ENCODE measurements around the gene MRPL27. TPM values are rescaled to one million over a fixed set of nuclear protein-coding genes. Genes with fewer than 3 reads are reported as not detected.

MRPL27 gene
- total and polyA plus RNA-seq, 2 donors (not counting 1 experiment from before 2014, with no cell fraction given): 32.5 to 40.2 TPM

DNA sequence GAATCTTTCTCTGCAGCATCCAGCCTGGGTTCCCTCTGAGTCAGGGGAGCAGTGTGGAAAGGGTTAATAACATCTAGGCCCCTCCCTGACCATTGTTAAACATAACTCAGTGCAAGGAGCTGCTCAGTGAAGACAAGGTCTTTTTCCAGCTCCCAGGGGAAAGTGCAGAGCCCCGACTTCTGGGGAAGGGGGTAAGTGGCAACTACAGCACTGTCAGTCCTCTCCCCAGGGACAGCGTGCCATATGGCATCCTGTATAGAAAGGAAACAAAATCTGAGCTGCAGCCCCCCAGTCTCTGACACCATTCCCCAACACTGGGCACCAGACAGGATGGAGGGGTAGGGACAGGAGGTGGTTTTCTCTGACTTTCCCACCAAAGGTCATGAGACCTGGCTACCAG, 7.8 kb downstream of the MRPL27 start:
- intact Hi-C loops (cut with micrococcal nuclease): no loop called here
- H3K4me1 ChIP-seq (ENCODE audit: control insufficient read depth in 2 of 2, insufficient read depth in 2 of 2, low read length in 2 of 2): peaks cover 5 to 8% of the 10 kb centered on the region in 2 donors
- no peaks in the 10 kb centered on the region for H3K27me3 Mint-ChIP-seq
- peaks cover 0 to 55% of the 10 kb centered on the region in 2 experiments for H3K36me3 ChIP-seq (replicated peaks in 1 of 2; ENCODE audit: control extremely low read depth in 1 of 2, control insufficient read depth in 1 of 2, extremely low read depth in 1 of 2, insufficient read depth in 2 of 2, low read length in 1 of 2)
- H3K9me3 ChIP-seq (ENCODE audit: control extremely low read depth in 1 of 3, control insufficient read depth in 2 of 3, insufficient read depth in 1 of 3, low read length in 2 of 3): no peaks in the 10 kb centered on the region
- H3K4me2 ChIP-seq (replicated peaks; ENCODE audit: low read depth, low read length, poor library complexity, severe bottlenecking): no peak overlapping the region
- H3K79me2 ChIP-seq (ENCODE audit: control insufficient read depth, insufficient read depth, low read length): peaks cover 5% of the 10 kb centered on the region
- WGBS (ENCODE audit: insufficient coverage): no CpG with 5 or more reads among the region's 2 CpGs
- no peak overlapping the region for H3K27ac Mint-ChIP-seq
- ChIA-PET POLR2A (no interaction called here), CTCF (interaction anchor here (0.6 to 2.1 kb wide), 2 partner anchors 32 to 340 kb away, joined by 3 to 8 read pairs; partner anchors contain the start of gene LRRC59)
- H3K27me3 ChIP-seq (replicated peaks in 1 of 4; ENCODE audit: control extremely low read depth in 1 of 4, control insufficient read depth in 3 of 4, insufficient read depth in 4 of 4, low read length in 3 of 4): no peaks in the 10 kb centered on the region
- no peak overlapping the region for H3K4me3 ChIP-seq (ENCODE audit: control extremely low read depth in 1 of 5, extremely low read depth in 1 of 5, insufficient read depth in 1 of 5, low read depth in 2 of 5, low read length in 4 of 5)
- H3K4me1 Mint-ChIP-seq: peaks cover 8% of the 10 kb centered on the region
- H3K9ac ChIP-seq (ENCODE audit: low read length): no peak overlapping the region
- DNase-seq (no peak), ATAC-seq (ENCODE audit: low read depth) (no peak)
- H4K20me1 ChIP-seq (ENCODE audit: control insufficient read depth, insufficient read depth, low read length, poor library complexity, severe bottlenecking): peaks cover 46% of the 10 kb centered on the region
- no peak overlapping the region for H3K27ac ChIP-seq (ENCODE audit: low read length in 2 of 2)
- no peak overlapping the region for H3K4me3 Mint-ChIP-seq
- H2AFZ ChIP-seq (ENCODE audit: insufficient read depth, low read depth, low read length, poor library complexity, severe bottlenecking): no peak overlapping the region
- TF ChIP-seq, protein P1, sequence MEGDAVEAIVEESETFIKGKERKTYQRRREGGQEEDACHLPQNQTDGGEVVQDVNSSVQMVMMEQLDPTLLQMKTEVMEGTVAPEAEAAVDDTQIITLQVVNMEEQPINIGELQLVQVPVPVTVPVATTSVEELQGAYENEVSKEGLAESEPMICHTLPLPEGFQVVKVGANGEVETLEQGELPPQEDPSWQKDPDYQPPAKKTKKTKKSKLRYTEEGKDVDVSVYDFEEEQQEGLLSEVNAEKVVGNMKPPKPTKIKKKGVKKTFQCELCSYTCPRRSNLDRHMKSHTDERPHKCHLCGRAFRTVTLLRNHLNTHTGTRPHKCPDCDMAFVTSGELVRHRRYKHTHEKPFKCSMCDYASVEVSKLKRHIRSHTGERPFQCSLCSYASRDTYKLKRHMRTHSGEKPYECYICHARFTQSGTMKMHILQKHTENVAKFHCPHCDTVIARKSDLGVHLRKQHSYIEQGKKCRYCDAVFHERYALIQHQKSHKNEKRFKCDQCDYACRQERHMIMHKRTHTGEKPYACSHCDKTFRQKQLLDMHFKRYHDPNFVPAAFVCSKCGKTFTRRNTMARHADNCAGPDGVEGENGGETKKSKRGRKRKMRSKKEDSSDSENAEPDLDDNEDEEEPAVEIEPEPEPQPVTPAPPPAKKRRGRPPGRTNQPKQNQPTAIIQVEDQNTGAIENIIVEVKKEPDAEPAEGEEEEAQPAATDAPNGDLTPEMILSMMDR (IDR thresholded peaks at IDR 0.05): no peak
- no peak for TF ChIP-seq EZH2 (IDR thresholded peaks at IDR 0.05; ENCODE audit: borderline replicate concordance, insufficient read depth, low read depth, low read length, poor library complexity, severe bottlenecking)
- H3K9me3 Mint-ChIP-seq (ENCODE audit: insufficient read depth): no peaks in the 10 kb centered on the region

DNA sequence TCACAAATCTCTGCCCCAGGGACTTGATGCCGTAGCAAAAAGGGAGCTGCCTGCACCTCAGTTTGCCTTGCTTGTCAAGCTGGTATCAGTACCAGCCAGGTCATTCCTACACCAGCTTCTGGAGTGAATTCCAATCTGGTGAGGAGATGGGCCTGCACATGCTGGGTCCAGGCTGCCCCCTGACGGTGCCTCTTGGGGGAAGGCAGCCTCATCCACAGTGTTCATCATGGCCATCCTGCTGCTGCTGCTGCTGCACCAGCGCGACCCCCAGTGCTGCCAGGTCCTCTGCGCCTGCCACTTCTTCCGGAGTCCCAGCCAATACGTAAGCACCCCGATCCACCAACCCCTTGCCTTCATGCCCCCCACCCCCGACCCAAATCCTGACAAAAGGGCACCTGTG, 8.3 kb downstream of the MRPL27 start:
- POLR2A ChIA-PET: no interaction called here
- Histone ChIP-seq H3K27me3 (replicated peaks in 1 of 4; ENCODE audit: control extremely low read depth in 1 of 4, control insufficient read depth in 3 of 4, insufficient read depth in 4 of 4, low read length in 3 of 4) (no peaks in the 10 kb centered on the region), H3K9ac (ENCODE audit: low read length) (no peak overlapping the region), H3K79me2 (ENCODE audit: control insufficient read depth, insufficient read depth, low read length) (peaks cover 4% of the 10 kb centered on the region), H3K36me3 (replicated peaks in 1 of 2; ENCODE audit: control extremely low read depth in 1 of 2, control insufficient read depth in 1 of 2, extremely low read depth in 1 of 2, insufficient read depth in 2 of 2, low read length in 1 of 2) (peaks cover 0 to 52% of the 10 kb centered on the region in 2 experiments), H3K4me2 (replicated peaks; ENCODE audit: low read depth, low read length, poor library complexity, severe bottlenecking) (no peak overlapping the region), H4K20me1 (ENCODE audit: control insufficient read depth, insufficient read depth, low read length, poor library complexity, severe bottlenecking) (peaks cover 46% of the 10 kb centered on the region), H3K4me1 (ENCODE audit: control insufficient read depth in 2 of 2, insufficient read depth in 2 of 2, low read length in 2 of 2) (peaks cover 5 to 8% of the 10 kb centered on the region in 2 donors), H3K9me3 (ENCODE audit: control extremely low read depth in 1 of 3, control insufficient read depth in 2 of 3, insufficient read depth in 1 of 3, low read length in 2 of 3) (no peaks in the 10 kb centered on the region), H3K4me3 (ENCODE audit: control extremely low read depth in 1 of 5, extremely low read depth in 1 of 5, insufficient read depth in 1 of 5, low read depth in 2 of 5, low read length in 4 of 5) (no peak overlapping the region), H2AFZ (ENCODE audit: insufficient read depth, low read depth, low read length, poor library complexity, severe bottlenecking) (no peak overlapping the region), H3K27ac (ENCODE audit: low read length in 2 of 2) (no peak overlapping the region)
- H3K4me3 Mint-ChIP-seq: no peak overlapping the region
- no peak for TF ChIP-seq EZH2 (IDR thresholded peaks at IDR 0.05; ENCODE audit: borderline replicate concordance, insufficient read depth, low read depth, low read length, poor library complexity, severe bottlenecking)
- no peaks in the 10 kb centered on the region for H3K9me3 Mint-ChIP-seq (ENCODE audit: insufficient read depth)
- peaks cover 8% of the 10 kb centered on the region for H3K4me1 Mint-ChIP-seq
- WGBS (ENCODE audit: insufficient coverage): 92% methylated on average over 6 of the region's 9 CpGs
- intact Hi-C loops (cut with micrococcal nuclease): no loop called here
- no peak for DNase-seq
- ATAC-seq (ENCODE audit: low read depth): no peak
- no peak overlapping the region for H3K27ac Mint-ChIP-seq
- H3K27me3 Mint-ChIP-seq: no peaks in the 10 kb centered on the region
- CTCF ChIA-PET: interaction anchor here (2.1 kb wide), 1 partner anchor 33 kb away, joined by 8 read pairs; the partner anchor contains the start of gene LRRC59

All from B cell (primary cell).